Heart left ventricle (tissue), 16 donors: ENCODE measurements around the gene SRPK1. TPM values are rescaled to one million over a fixed set of nuclear protein-coding genes. Genes with fewer than 3 reads are reported as not detected.

Source experiments
- ATAC-seq, 4 donors: fragments of 200-7000 bp; cut with Tn5 transposase; one replicate each; pipeline ENCODE4 v1.9.1; 2020 to 2022; ENCODE audit warnings: moderate library complexity in 4 of 4, mild to moderate bottlenecking in 3 of 4, moderate number of reproducible peaks in 1 of 4
- DNase-seq, 5 donors: peaks; one replicate each; pipeline ENCODE4 v3.0.0-alpha.2; 2020
- H3K27ac ChIP-seq, 12 donors: fragments of 200-600 bp; sonication (generic) in 4 of 12; one replicate each; pipeline versions ENCODE4 v1.5.0 to v1.8.0; 2016 to 2022; ENCODE audit warnings: mild to moderate bottlenecking in 2 of 12
- H3K27me3 ChIP-seq, 9 donors: fragments of 200-600 bp; sonication (generic) in 2 of 9; one replicate each; pipeline versions ENCODE4 v1.5.1 to v1.8.0; 2016 to 2022; ENCODE audit warnings: mild to moderate bottlenecking in 3 of 9
- H3K36me3 ChIP-seq, 9 donors: fragments of 200-600 bp; sonication (generic) in 2 of 9; one replicate each; pipeline versions ENCODE4 v1.5.0 to v1.8.0; 2018 to 2022; ENCODE audit warnings: mild to moderate bottlenecking in 2 of 9
- H3K4me1 ChIP-seq, 12 donors: fragments of 200-600 bp; sonication (generic) in 4 of 12; one replicate each; pipeline versions ENCODE4 v1.5.0 to v1.8.0; 2016 to 2022; ENCODE audit warnings: mild to moderate bottlenecking in 3 of 12
- H3K4me3 ChIP-seq, 12 donors: fragments of 200-600 bp; sonication (generic) in 4 of 12; one replicate each; pipeline versions ENCODE4 v1.5.0 to v1.8.0; 2017 to 2022; ENCODE audit warnings: mild to moderate bottlenecking in 9 of 12, moderate library complexity in 4 of 12
- H3K9me3 ChIP-seq, 12 donors: fragments of 200-600 bp; sonication (generic) in 4 of 12; one replicate each; pipeline versions ENCODE4 v1.5.0 to v1.8.0; 2016 to 2022; ENCODE audit warnings: mild to moderate bottlenecking in 1 of 12
- CTCF ChIP-seq, 12 donors: fragments of 200-600 bp; sonication (generic) in 4 of 12; IDR thresholded peaks; one replicate each; pipeline versions ENCODE4 v1.5.0 to v1.8.0; 2018 to 2022; ENCODE audit warnings: antibody characterized with exemption in 12 of 12, mild to moderate bottlenecking in 5 of 12
- POLR2A ChIP-seq, 2 donors: fragments of 450-650 bp; IDR thresholded peaks; one replicate each; pipeline ENCODE4 v1.6.1; 2017; ENCODE audit warnings: antibody characterized with exemption in 2 of 2, mild to moderate bottlenecking in 2 of 2, moderate library complexity in 2 of 2
- WGBS, 4 donors: extraction: QIAGEN DNeasy Blood & Tissue Kit in 2 of 4; methylation state at CpG; one replicate each; pipeline versions ENCODE4 v1.1.5 to v1.1.7; 2013 to 2018; 5-methylcytosine and 5-hydroxymethylcytosine counted together
- intact Hi-C, 10 donors: fragments of 100-400 bp; cut with DNase I; formaldehyde crosslinking; loops; one replicate each; pipeline versions ENCODE4 v1.11.1 to v1.14.2; 2022
- polyA plus RNA-seq, 2 donors: library from polyadenylated mRNA; stranded (reverse); fragments of 200-250 nt; gene quantifications; one replicate each; pipeline ENCODE4 v1.2.3, GENCODE V29; 2013
- total RNA-seq, 9 donors: library from RNA; depleted of rRNA in 2 of 9; stranded (reverse); fragments of >200 nt in 2 of 9; fragmentation: NEBNext Ultra II Directional in 3 of 9; extraction: Animal tissue kit (Norgen Biotek cat#: 25700) in 3 of 9; gene quantifications; one replicate each; pipeline versions ENCODE4 v1.1.0 to v1.2.4, GENCODE V29; 2016 to 2023
- donor health status: ischemic (EF 13 %, LVEDD 7.1; RV severe dilation, severe dysfunction).
- donor health status: healthy with polysubstance abuse.
- donor health status: DM: no; HTN: yes; CAD: no.
- donor health status: DM: no; HTN: no; CAD: no.
- donor health status: ischemic (EF 25% LVEDD 6.9; RV normal size, moderate dysfunction).
- donor health status: ischemic (EF 25% LVEDD 5.7; RV mildly dilated, moderate dysfunction).
- donor health status: healthy.
- donor health status: DM: yes; HTN: yes; CAD: no.
- donor health status: ischemic (EF 35%, LVEDD 5.7; RV mildly dilated, moderate dysfunction).
- donor health status: nonischemic (EF 11% LVEDD 7.7; RV severe dilation, severe dysfunction).
- donor health status: DM: yes; HTN: yes; CAD: no.
- donor health status: PGD.
- donor health status: ischemic (EF 29% LVEDD 5.4; RV normal size, mild dysfunction).
- donor health status: nonischemic (EF 23%, LVEDD 6.1; RV moderate dilation, normal function).

Gene SRPK1
- total and polyA plus RNA-seq, 11 donors: 5.0 to 41.7 (median 19.6) TPM

GRCh38 chr6:35824552-35825192 is 96.2 kb downstream of the SRPK1 start:
- ATAC-seq (no peak), DNase-seq (no peak)
- Histone ChIP-seq H3K27ac (no peak overlapping the region), H3K27me3 (peaks cover 0 to 6% (median 0%) of the 10 kb centered on the region in 9 donors), H3K9me3 (no peaks in the 10 kb centered on the region), H3K4me3 (no peak overlapping the region), H3K4me1 (no peaks in the 10 kb centered on the region), H3K36me3 (no peaks in the 10 kb centered on the region)
- TF ChIP-seq CTCF (IDR thresholded peaks at IDR 0.05) (no peak), POLR2A (IDR thresholded peaks at IDR 0.05) (no peak)
- 79 to 85% (median 82%) methylated on average over 5 of the region's 5 CpGs for WGBS, 4 donors
- intact Hi-C loops: no loop called here

- no peaks in the 10 kb centered on the region for H3K4me1 ChIP-seq
Measured at GRCh38 chr6:35823601-35824000, 97.3 kb downstream of the SRPK1 start.

GRCh38 chr6:35817515-35817914 is 103.4 kb downstream of the SRPK1 start:
- H3K36me3 ChIP-seq: no peaks in the 10 kb centered on the region
- no peak overlapping the region for H3K4me3 ChIP-seq
- DNase-seq: no peak
- H3K9me3 ChIP-seq: peaks cover 0 to 21% (median 14%) of the 10 kb centered on the region in 12 donors
- TF ChIP-seq POLR2A (IDR thresholded peaks at IDR 0.05): no peak
- no peak for TF ChIP-seq CTCF (IDR thresholded peaks at IDR 0.05)
- ATAC-seq: no peak
- peaks cover 0 to 8% (median 0%) of the 10 kb centered on the region in 9 donors for H3K27me3 ChIP-seq
- H3K27ac ChIP-seq: no peak overlapping the region
- intact Hi-C loops: no loop called here
- H3K4me1 ChIP-seq: no peaks in the 10 kb centered on the region

More at GRCh38 chr6:35823601-35824000, 97.3 kb downstream of the SRPK1 start:
- H3K4me3 ChIP-seq: no peak overlapping the region
- DNase-seq (no peak), ATAC-seq (no peak)
- peaks cover 0 to 6% (median 0%) of the 10 kb centered on the region in 9 donors for H3K27me3 ChIP-seq
- H3K27ac ChIP-seq: no peak overlapping the region
- intact Hi-C loops: no loop called here
- no peaks in the 10 kb centered on the region for H3K36me3 ChIP-seq
- WGBS, 4 donors: 90 to 94% (median 91%) methylated on average over 2 of the region's 2 CpGs
- no peaks in the 10 kb centered on the region for H3K9me3 ChIP-seq
- TF ChIP-seq CTCF (IDR thresholded peaks at IDR 0.05): no peak

GRCh38 chr6:35811699-35811995 is 109.3 kb downstream of the SRPK1 start:
- no peaks in the 10 kb centered on the region for H3K4me1 ChIP-seq
- H3K27me3 ChIP-seq: peaks cover 0 to 21% (median 0%) of the 10 kb centered on the region in 9 donors
- TF ChIP-seq POLR2A (IDR thresholded peaks at IDR 0.05): no peak
- TF ChIP-seq CTCF (IDR thresholded peaks at IDR 0.05): no peak
- H3K9me3 ChIP-seq: peaks cover 0 to 5% (median 3%) of the 10 kb centered on the region in 12 donors
- H3K4me3 ChIP-seq: no peak overlapping the region
- no peak overlapping the region for H3K27ac ChIP-seq
- H3K36me3 ChIP-seq: no peaks in the 10 kb centered on the region
- ATAC-seq: no peak
- intact Hi-C loops: no loop called here
- no peak for DNase-seq
- WGBS, 4 donors: 68 to 80% (median 74%) methylated on average over 6 of the region's 6 CpGs
